Measurements from ENCODE around the gene CDH13. TPM values are rescaled to one million over a fixed set of nuclear protein-coding genes. Genes with fewer than 3 reads are reported as not detected.

Gene CDH13
- total and polyA plus RNA-seq, 10 of the 15 experiments (the other 5 are each of a cell fraction or from before 2014, with no cell fraction given), result under 0.01 to 0.05 TPM; not detected in 8

GRCh38 chr16:83102336-83102735 lies 475.6 kb downstream of the CDH13 start:
- ATAC-seq, result no peak
- H3K79me2 ChIP-seq (ENCODE audit: control insufficient read depth, insufficient read depth, low read length), result no peaks in the 10 kb centered on the region
- no peak for DNase-seq (ENCODE audit: low read depth, low spot score)
- TF ChIP-seq SKIL (IDR thresholded peaks at IDR 0.05; ENCODE audit: low read depth, poor library complexity, severe bottlenecking) (no peak), GABPA (IDR thresholded peaks at IDR 0.05; ENCODE audit: low read depth) (no peak), KDM1A (IDR thresholded peaks at IDR 0.05; ENCODE audit: borderline replicate concordance) (no peak), BACH1 (IDR thresholded peaks at IDR 0.05; ENCODE audit: borderline replicate concordance) (no peak), SREBF2 (IDR thresholded peaks at IDR 0.05; ENCODE audit: low read length) (no peak), YY1 (IDR thresholded peaks at IDR 0.05; ENCODE audit: low read depth, low read length) (no peak), NFIC (IDR thresholded peaks at IDR 0.05; ENCODE audit: low read depth, low read length) (no peak), RCOR1 (conservative IDR thresholded peaks at IDR 0.05; ENCODE audit: low read depth, low read length) (no peak), NKRF (conservative IDR thresholded peaks at IDR 0.05) (no peak), RFX5 (IDR thresholded peaks at IDR 0.05; ENCODE audit: low read depth, low read length) (no peak), IKZF1 (conservative IDR thresholded peaks at IDR 0.05) (no peak), ZNF687 (IDR thresholded peaks at IDR 0.05) (no peak), IRF5 (IDR thresholded peaks at IDR 0.05; ENCODE audit: borderline replicate concordance) (no peak), MAX (IDR thresholded peaks at IDR 0.05; ENCODE audit: low read depth, low read length) (no peak), IRF4 (IDR thresholded peaks at IDR 0.05; ENCODE audit: low read depth, low read length) (no peak), CREB1 (IDR thresholded peaks at IDR 0.05; ENCODE audit: low read depth) (no peak), ZNF24 (IDR thresholded peaks at IDR 0.05) (no peak), SMARCA5 (IDR thresholded peaks at IDR 0.05) (no peak)

More at GRCh38 chr16:83102336-83102735, 475.6 kb downstream of the CDH13 start:
- Histone ChIP-seq H3K36me3 (ENCODE audit: control insufficient read depth in 2 of 2, insufficient read depth in 2 of 2, low read length in 1 of 2) (no peaks in the 10 kb centered on the region), H3K4me2 (ENCODE audit: control insufficient read depth, insufficient read depth) (no peak overlapping the region), H4K20me1 (ENCODE audit: control insufficient read depth, insufficient read depth) (no peaks in the 10 kb centered on the region), H3K9me3 (replicated peaks; ENCODE audit: control insufficient read depth, insufficient read depth, low read length) (no peaks in the 10 kb centered on the region; the same call in 2 of the 3 replicates), H2AFZ (ENCODE audit: control insufficient read depth, low read depth, low read length) (no peak overlapping the region), H3K4me3 (no peak overlapping the region), H3K27me3 (replicated peaks in 1 of 2; ENCODE audit: control insufficient read depth in 2 of 2, insufficient read depth in 2 of 2, low read length in 1 of 2) (no peaks in the 10 kb centered on the region), H3K9ac (ENCODE audit: control insufficient read depth, insufficient read depth, low read length) (no peak overlapping the region), H3K27ac (ENCODE audit: control insufficient read depth, insufficient read depth) (no peak overlapping the region), H3K4me1 (ENCODE audit: control insufficient read depth, insufficient read depth, low read length) (no peaks in the 10 kb centered on the region)
- SMC1A ChIA-PET (ENCODE audit: uncharacterized antibody, unreplicated experiment), result no interaction called here
- in situ Hi-C loops (cut with MboI) (no loop called here), intact Hi-C loops (cut with micrococcal nuclease; ENCODE audit: unreplicated experiment) (no loop called here)
- FAIRE-seq, result no peak
- CTCF ChIA-PET, result no interaction called here
- POLR2A ChIA-PET, result no interaction called here
- no TSS peak for BruUV-seq (replicated peaks)
- RAD21 ChIA-PET (ENCODE audit: unreplicated experiment), result no interaction called here
- 30% methylated on average over 6 of the region's 6 CpGs for WGBS (ENCODE audit: insufficient coverage, insufficient replicate concordance, low lambda C conversion rate, missing lambda C conversion rate)
